HL-60/S4 treated with phorbol 12-myristate 13-acetate at 8.2 ng/mL for 4 days and 3 days (cell line): ENCODE data around the gene MEX3C.

Experiments
- in situ Hi-C: fragments of 300-500 bp; cut with MboI; formaldehyde crosslinking; loops from 2 replicates; pipeline ENCODE4 v1.15.0; 2022; ENCODE audit warnings: low sequenced_read_pairs

The MEX3C gene

GRCh38 chr18:51192026-51192425 lies 5.5 kb downstream of the MEX3C start:
- in situ Hi-C loops, result no loop called here

- in situ Hi-C loops, result no loop called here
Observed at GRCh38 chr18:51191128-51191717, 6.3 kb downstream of the MEX3C start.

GRCh38 chr18:51190000-51190399 lies 7.5 kb downstream of the MEX3C start:
- in situ Hi-C loops, result no loop called here

- in situ Hi-C loops, result no loop called here
Observed at GRCh38 chr18:51188024-51188701, 9.3 kb downstream of the MEX3C start.

- in situ Hi-C loops, result no loop called here
Observed at GRCh38 chr18:51185075-51185474, 12.4 kb downstream of the MEX3C start.

GRCh38 chr18:51184091-51184457 lies 13.4 kb downstream of the MEX3C start:
- in situ Hi-C loops, result no loop called here

- in situ Hi-C loops, result no loop called here
Observed at GRCh38 chr18:51183372-51184090, 13.9 kb downstream of the MEX3C start.

- in situ Hi-C loops, result no loop called here
Observed at GRCh38 chr18:51182824-51183223, 14.7 kb downstream of the MEX3C start.

GRCh38 chr18:51171625-51172259 lies 25.7 kb downstream of the MEX3C start:
- in situ Hi-C loops, result no loop called here

- in situ Hi-C loops, result no loop called here
Observed at GRCh38 chr18:51171223-51171622, 26.3 kb downstream of the MEX3C start.

- in situ Hi-C loops, result no loop called here
Observed at GRCh38 chr18:51170664-51171063, 26.8 kb downstream of the MEX3C start.

- in situ Hi-C loops, result no loop called here
Observed at GRCh38 chr18:51169731-51170130, 27.8 kb downstream of the MEX3C start.

GRCh38 chr18:51168960-51169662 lies 28.4 kb downstream of the MEX3C start:
- in situ Hi-C loops, result no loop called here

GRCh38 chr18:51168026-51168742 lies 29.3 kb downstream of the MEX3C start:
- in situ Hi-C loops, result no loop called here

GRCh38 chr18:51165296-51165695 lies 32.2 kb downstream of the MEX3C start:
- in situ Hi-C loops, result no loop called here

GRCh38 chr18:51164761-51165281 lies 32.7 kb downstream of the MEX3C start:
- in situ Hi-C loops, result no loop called here

- in situ Hi-C loops, result no loop called here
Observed at GRCh38 chr18:51164342-51164741, 33.1 kb downstream of the MEX3C start.

- in situ Hi-C loops, result no loop called here
Observed at GRCh38 chr18:51163543-51163942, 33.9 kb downstream of the MEX3C start.

- in situ Hi-C loops, result no loop called here
Observed at GRCh38 chr18:51162617-51163016, 34.9 kb downstream of the MEX3C start.

GRCh38 chr18:51160646-51161045 lies 36.8 kb downstream of the MEX3C start:
- in situ Hi-C loops, result no loop called here
